Left hindlimb (tissue), 1 donor: ENCODE data around the gene SORL1.

Experiments used
- DNase-seq: peaks from one replicate; pipeline ENCODE4 v3.0.0-alpha.2; 2018

Gene SORL1

DNA sequence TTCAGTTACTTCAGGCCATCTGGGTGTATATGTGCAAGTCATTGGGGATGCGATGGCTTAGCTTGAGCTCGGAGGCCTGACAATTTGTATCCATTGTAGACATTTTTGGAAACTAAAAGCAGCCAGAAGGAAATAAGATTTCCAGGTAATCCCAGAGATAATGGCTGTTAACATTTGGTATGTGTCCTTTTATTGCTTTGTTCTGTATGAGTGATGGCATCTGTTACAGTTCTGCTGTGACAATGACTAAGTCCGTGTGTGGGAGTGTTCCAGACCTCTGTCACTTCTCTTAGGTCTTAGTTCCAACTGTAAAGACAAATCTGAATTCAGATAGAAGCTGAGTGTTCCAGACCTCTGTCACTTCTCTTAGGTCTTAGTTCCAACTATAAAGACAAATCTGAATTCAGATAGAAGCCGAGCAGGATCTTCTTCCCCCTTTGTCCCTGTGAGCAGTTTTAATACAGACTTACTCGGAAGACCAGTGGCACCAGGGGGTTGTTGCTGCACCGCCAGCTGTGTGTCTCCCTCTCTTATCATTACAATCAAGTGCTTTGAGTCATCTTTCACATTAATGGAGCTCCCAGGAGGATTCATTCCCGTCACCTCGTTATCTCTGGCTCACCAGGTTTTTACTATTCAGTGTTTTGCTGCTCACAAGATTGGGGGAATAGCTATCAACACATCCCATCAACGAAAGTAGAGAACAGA is 191.5 kb downstream of the SORL1 start:
- DNase-seq = no peak

- no peak for DNase-seq
These were observed 192.0 kb downstream of the SORL1 start for GRCh38 chr11:121644187-121644512.

- no peak for DNase-seq
These were observed 192.9 kb downstream of the SORL1 start for GRCh38 chr11:121645001-121645400.

DNA sequence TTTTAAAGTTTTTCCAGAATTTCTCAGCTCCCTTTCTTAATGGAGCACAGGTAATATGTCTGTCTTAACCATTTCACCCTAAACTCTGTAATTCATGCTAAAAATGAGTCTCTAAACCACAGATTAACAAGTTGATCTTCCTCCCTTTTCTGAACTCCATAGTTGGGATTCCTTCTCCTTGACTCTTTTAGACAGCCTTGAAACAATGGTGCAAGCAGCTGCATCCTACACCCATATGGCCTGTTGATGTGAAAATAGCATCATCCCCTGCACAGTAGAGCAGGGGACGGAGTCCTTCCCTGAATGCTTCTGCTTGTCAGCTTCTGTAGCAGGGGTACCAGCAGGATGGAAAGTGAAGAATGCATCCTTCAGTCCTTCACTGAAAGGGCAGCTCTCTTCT is 193.5 kb downstream of the SORL1 start:
- DNase-seq = no peak

GRCh38 chr11:121648306-121648705 is 196.2 kb downstream of the SORL1 start:
- DNase-seq = no peak

DNA sequence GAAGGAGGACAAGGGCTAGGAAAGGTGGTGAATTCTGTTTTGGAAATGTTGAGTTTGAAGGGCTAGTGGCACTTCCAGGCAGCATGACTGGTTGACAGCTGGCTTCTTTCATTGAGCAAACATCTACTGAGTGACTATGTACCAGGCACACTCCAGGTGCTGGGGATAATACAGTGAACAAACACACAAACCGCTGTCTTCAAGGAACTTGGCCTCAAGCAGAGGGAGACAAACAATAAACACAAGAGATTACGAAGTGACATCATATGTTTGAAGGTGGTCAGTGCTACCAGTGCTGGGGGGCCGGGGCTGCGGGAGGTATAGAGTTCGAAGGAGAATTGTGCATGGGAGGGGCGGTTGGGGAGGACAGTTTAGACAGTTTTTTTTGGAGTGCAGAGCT is 197.7 kb downstream of the SORL1 start:
- no peak for DNase-seq

GRCh38 chr11:121650351-121651256 is 198.5 kb downstream of the SORL1 start:
- no peak for DNase-seq

GRCh38 chr11:121651257-121651605 is 199.1 kb downstream of the SORL1 start:
- DNase-seq = no peak

GRCh38 chr11:121652971-121653370 is 200.9 kb downstream of the SORL1 start:
- DNase-seq = peak; percentile 46

- DNase-seq = no peak
These were observed 202.2 kb downstream of the SORL1 start for GRCh38 chr11:121654259-121654842.

GRCh38 chr11:121654843-121655536 is 202.9 kb downstream of the SORL1 start:
- DNase-seq = peak; percentile 48

DNA sequence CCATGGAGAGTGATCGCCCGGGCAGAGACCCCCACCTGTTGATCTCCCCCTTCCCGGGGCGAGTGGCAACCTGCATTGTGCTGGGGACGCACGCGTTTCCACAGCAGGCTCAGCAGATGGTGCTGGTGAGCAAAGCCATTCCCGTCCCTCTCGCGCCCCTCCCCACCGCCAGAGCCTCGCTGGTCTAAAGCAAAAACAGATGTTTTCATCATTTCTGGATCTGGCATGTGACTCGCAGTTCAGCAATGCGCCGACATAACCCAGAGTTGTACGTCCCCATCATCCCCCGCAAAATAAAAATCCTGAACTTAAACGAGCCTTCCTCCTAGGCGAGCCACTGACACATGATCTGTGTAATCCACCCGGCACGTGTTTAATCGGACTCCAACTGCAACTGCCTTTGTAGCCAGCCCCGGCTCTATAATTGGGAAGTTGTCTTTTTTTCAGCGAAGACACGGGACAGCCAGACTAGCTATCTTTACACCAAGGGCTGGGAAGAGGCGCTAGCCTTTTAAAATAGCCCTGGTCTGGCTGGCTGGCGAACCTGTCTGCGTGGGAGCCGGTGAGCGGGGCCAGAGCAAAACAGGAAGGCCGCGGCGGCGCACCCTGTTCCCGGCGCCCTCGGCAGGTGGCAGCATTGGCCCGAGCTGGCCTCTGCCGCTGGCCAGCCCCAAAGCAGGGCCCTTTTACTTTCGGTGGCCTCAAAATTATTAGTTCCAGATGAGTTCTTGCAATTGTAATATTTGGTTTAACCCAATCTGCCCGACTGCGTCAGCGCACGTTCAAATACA is 203.6 kb downstream of the SORL1 start:
- DNase-seq = peak; percentile 95

DNA sequence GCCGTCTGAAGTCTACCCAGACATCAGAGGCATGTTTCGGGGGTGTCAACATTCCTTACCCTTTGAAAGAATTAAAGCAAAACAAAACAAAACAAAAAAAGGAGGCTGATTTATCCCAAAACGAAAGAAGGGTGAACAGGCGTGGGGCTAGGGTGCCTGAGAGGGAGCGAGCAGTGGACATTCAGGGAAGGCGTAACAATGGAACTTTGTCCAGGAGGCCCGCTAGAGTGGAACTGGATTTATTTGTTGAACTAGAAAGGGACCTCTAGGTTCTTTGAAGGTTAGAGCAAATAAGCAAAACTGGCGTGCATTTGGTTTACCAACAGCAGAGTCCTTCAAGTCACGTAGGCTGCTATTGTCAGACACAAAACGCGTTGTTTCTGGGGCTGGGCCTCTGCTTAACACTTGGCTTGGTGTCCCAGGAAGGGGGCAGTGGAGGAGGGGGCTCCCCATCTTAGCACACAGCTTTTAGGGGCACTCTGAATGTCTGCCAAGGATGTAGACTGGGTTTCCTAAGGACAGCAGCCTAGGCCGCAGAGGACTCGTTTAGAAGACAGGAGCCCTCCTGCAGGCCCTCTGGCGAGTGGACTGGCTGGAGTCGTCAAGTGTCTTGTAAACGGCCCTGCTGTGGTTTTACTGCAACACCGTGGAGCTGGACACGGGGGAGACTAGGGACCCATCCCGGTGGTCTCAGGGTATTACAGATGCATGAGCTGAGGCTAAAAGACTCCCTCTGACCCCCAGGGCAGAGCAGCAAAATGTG is 204.4 kb downstream of the SORL1 start:
- DNase-seq = peak; percentile 50

- no peak for DNase-seq
These were observed 205.0 kb downstream of the SORL1 start for GRCh38 chr11:121657146-121657545.

DNA sequence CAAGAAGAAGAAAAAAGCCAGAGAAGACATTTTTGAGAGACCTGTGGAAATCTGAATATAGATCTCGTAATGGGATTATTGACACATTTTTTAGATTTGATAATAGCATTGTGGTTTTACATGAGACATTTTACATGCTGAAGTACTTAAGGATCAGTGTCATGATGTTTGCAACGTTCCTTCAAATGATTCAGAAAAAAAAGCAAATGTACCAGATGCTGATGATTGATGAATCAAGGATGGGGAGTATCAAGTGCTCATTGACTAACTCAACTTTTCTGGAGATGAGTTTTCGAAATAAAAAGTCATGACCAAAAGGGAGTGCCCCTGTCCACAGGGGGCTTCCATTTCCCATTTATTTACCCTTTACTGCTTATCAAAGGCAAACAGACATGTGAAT is 207.7 kb downstream of the SORL1 start:
- no peak for DNase-seq

- no peak for DNase-seq
These were observed 209.9 kb downstream of the SORL1 start for GRCh38 chr11:121661880-121662486.

DNA sequence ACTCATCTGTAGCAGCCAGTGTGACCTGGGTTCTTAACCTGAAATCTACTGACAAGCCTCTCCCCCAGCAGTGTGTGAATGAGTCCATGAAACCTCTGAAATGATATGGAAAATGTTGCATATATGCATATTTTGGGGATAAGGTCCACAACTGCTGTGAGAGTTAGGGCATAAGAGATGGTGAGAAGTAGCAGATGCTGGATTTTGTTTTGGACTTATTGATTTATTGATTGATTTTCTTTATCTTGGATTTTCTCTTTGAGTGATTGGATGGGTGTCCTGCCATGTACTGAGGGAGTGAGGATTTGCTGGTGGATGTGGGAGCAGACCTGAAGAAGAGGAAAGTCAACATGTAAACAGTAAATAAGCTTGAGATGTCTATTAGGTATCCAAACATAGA is 212.0 kb downstream of the SORL1 start:
- DNase-seq = no peak

- no peak for DNase-seq
These were observed 213.2 kb downstream of the SORL1 start for GRCh38 chr11:121665206-121665838.

DNA sequence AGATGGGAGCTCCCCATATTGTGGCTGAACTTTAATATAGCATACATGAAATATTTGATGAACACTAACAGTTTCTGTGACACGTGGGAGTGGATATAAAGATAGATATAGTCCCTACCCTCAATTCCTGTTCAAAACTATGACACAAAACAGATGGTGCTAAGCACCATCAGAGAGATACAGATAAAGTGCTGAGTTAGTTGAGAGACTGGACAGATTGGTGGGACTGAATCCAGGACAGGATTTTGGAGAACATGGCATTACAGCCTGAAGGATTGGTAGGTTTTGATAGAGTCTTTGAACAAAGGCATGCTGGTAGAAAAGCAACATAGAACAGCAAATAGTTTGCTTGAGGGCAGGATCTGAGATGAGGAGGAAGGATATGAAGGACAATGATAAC is 215.7 kb downstream of the SORL1 start:
- no peak for DNase-seq

GRCh38 chr11:121669422-121669821 is 217.3 kb downstream of the SORL1 start:
- no peak for DNase-seq

DNA sequence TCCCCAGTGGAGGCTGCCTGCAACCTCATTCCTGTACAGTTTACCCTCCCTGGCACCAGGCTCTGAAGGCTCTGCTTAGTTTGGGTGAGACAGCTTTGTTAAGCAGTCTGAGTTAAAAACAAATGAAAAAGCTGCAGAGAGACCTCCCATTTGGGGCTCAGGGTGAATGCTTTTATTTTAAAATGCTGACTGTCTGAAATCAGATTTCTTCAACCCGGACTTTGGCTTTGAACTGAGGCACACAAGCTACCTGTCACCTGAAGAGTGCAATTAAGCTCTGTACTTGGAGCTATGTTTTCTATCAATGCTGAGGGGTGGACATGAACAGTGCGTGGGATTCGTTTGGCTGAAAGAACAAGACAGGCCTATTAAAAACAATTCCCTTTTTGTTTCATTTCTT is 218.2 kb downstream of the SORL1 start:
- DNase-seq = no peak
